Stimulated activated CD4-positive, alpha-beta T cell treated with anti-CD3 and anti-CD28 coated beads, Interleukin-1b, Interleukin-23, amount 100 ng/mL, for 24 hours (primary cell): ENCODE data around the gene TIGAR.

ENCODE experiments used
- DNase-seq, 4 experiments: peaks; one replicate each; pipeline ENCODE4 v3.0.0-alpha.2; 2020; ENCODE audit warnings: low read depth in 4 of 4, low spot score in 1 of 4

Gene TIGAR

DNA sequence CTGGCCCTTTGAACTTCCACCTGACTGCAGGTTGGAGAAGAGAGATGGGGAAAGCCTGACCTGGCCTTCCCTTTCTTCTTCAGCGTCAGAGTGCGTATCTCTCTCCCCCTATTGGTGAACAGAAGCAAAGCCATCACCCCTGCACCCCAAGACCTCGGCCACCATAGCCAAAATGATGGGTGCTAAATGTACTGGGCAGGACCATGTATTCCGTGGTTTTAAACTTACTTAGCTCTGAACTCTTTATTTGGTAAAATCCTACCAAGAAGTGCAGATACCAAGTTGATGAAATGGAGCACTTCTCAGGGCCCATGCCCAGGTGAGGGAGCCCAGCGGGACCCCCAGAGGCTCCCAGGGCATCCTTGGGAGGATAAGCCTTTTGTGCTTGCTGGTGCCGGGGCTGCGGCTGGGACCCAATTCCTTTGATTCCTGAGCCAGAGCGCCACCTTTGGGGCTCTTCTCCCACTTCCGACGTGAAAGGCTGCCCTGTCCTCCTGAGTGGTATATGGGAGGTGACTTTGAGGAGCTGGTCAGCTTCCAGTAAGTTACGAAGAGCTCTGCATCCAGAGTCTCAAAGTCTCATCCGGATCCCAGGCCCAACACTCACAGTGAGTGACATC lies 38.0 kb upstream of the TIGAR start:
- DNase-seq: no peak

DNA sequence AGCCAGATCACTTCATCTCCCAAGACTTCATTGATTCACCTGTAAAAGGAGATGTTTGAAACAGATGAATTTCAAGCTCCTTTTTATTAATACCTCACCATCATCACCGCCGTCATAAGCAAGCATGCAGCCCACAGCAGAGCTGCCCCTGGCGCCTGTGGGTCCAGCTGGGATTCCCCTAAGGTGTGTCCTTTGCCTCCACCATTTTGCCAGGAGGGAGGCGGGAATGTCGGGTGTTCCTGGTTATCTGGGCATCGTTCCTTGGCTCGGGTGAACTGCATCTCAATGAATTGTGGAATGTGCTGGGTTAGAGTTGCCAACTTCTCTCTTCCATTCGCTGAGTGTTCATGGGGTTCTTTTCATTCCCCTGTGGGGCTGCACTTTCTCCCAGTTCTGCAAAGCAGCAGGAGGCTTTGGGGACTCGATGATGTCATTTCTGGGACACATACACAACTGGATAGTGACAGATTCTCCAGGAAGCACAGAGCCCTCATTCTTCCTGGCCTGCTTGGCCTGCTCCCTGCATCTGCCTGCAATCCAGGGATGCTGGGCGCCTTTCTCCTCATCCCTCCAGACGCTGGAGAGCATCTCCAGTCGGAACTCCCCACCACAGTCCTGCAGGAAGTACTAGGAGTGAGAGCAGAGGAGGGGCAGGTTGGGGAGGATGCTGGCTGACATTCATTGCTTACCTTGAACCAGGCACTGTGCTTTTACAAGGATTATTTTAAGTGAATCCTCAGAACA lies 37.3 kb upstream of the TIGAR start:
- no peak for DNase-seq

DNA sequence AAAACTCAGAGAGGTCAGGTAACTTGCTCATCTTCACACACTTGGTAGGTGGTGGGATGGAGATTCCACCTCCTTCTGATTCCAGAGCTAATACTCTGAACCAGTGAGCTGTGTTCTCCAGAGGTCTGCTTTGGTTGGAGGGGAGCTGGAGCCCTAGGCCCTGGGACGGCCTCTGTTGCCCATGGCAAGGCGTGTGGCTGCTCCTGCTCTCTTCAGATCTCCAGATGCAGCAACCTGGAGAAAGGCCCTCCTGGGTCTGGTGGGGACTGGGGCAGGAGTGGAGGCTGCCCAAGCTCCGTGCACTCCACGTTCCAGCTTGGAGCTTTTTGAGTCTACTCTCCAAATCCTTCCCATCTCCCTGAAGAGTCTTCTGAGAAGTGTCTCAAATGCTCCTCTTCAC lies 36.7 kb upstream of the TIGAR start:
- no peak for DNase-seq

DNA sequence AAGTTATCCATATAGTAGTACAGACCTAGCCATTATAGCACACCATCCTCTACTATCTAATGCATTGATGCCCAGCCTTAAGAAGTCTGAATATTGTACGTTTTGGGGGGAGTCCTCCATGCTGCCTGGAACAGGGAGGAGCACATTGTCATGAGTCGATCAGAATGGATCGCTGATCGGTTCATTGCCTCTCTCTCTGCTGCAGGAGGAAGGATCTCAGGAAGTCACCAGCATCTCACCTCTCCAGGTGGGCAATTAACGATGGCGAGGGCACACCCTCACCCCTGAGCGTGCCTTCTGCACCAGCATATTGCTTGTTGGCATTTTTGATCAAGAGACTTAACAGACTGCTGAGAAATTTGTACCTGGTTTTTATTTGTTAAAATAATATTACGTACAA lies 35.9 kb upstream of the TIGAR start:
- DNase-seq: no peak

DNA sequence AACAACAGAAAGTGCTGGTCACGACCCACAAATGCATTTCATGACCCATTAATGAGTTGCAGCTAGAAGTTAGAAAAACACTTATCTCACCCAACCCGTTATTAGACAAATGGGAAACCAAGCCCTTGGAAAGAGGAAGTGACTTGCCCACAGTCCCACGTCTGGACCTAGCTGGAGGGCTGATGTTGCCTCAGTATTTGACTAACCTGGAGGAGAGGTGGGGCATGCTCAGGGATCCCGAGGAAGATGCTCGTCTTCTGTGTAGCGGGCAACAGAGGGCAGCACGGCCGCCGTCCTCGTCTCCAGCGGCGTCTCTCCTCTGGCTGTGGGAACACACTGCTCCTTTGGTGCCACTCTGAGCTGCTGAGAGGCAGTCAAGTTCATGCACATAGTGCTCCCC lies 34.8 kb upstream of the TIGAR start:
- DNase-seq: no peak

DNA sequence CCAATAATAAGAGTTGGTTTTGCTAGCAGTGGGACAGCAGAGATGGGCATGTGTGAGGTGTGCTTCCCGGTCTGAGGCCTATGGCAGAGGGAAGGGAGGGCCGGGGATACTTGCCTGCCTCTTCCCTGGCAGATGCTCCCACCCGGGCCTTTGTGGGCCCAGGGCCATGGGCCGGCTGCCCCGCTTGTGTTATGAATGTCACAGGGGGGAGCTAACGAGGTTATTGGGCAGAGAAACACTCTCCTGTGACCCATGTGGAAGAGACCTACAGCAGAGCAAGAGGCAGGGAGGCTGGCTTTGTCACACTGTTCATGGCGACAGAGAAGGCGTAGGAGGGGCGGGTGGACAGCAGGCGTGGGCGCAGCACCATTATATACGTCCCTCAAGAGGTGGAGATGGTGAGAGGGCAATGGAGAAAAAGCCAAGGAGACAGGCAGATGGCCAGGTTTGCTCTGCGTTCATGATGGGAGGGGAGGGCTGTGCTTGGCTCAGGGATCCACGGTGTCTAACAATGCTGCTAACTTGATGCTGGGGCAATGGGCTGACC lies 34.2 kb upstream of the TIGAR start:
- no peak for DNase-seq

DNA sequence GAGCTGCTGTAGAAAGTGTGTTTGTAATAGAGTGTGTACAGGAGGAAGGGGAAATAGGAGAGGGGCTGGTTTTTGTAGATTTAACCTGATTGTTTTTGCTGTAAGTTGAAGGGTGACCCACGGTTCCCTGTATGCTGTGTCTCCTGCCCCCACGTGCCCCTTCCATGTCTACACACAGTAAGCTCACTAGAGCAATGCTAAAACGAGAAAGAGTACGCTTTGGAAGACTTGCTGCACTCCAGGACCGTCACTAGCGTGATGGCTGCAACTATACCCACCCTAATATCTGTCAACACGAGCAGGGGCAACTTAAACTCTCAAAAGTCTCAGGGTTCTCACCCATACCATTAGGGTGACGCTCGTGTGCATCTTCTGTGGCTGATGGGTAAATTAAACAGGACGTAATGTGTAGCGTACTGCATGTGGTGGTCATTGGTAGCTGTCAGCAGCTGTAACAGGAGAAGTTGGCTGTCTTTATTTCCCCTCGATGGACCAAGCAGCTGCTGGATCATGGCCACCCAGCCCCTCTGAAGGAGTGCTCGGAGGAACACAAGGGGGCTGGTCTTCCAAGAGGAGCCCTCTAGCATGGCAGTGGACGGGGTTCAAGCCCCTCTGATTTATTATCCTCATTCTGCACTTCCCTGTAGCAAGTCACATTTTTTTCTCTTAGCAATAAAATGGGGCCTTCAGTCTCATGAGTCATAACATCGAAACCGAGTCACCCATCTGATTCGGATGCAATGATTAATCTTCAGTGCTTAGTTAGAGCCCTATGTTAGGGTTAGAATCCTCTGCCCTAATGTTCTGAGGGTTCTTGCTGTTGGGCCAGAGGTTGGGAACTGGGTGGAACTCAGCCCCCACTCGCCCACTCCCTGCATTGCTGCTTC lies 33.4 kb upstream of the TIGAR start:
- DNase-seq: no peak

DNA sequence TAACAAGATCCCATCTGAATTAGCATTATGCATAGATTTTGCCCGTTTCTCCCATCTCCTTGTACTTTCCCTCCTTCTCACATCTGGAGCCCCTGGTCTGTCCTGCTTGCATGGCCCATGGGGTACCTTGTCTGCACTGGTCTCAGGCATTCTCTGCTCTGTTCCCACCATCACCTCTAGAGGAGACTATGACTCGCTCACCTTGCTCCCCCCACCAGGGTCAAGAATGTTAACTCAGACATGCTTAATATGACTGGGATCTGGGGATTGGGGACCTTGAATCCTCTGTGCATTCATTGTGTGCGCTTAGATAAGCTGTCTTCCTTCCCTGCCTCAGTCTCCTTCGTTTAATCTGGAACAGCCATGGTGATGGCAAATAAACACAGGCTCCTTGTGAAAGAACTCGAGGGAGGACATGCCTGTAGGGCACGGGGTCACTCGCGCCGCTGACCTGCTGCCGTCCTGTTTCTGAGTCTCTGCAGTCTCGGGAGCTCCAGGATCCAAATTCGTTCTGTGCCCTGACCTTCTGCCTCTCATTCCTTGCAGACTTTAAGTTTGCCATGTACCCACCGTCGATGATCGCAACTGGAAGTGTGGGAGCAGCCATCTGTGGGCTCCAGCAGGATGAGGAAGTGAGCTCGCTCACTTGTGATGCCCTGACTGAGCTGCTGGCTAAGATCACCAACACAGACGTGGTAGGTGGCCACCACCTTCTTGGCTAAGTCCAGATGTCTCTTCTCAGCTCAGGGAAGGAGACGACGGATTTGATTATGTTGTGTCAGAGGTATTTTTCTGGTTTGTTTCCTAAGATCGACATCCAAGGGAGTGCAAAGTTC lies 32.5 kb upstream of the TIGAR start:
- DNase-seq: no peak

DNA sequence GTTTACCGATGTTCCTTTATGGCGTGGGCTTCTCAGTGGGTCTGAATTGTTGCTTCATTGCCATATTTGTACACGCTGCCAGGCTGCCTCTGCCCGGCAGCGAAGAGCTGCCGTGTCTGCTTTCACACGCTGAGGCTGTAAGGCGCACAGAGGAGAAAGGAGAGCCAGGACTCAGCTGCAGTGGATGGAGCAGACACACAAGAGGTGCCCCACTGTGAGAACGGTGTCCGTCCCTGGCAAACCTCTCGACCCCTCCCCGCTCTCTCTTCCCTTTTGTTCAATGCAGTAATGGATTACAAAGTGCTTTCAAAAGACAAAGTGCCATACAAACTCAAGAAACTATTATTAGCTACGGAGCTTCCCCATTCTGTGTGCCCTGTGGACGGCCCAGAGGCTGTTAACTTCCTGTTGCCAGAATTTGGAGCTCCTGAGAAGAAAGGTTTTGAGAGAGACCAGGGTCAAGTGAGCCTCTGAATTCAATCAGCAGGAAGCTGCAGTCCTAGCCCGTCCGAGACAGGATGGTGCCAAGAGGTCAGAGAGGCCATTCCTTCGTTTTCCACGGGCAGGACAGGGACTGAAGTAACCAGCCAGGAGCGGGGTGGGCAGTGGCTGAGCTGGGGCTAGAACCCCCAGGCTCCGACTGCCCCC lies 31.7 kb upstream of the TIGAR start:
- DNase-seq: no peak

DNA sequence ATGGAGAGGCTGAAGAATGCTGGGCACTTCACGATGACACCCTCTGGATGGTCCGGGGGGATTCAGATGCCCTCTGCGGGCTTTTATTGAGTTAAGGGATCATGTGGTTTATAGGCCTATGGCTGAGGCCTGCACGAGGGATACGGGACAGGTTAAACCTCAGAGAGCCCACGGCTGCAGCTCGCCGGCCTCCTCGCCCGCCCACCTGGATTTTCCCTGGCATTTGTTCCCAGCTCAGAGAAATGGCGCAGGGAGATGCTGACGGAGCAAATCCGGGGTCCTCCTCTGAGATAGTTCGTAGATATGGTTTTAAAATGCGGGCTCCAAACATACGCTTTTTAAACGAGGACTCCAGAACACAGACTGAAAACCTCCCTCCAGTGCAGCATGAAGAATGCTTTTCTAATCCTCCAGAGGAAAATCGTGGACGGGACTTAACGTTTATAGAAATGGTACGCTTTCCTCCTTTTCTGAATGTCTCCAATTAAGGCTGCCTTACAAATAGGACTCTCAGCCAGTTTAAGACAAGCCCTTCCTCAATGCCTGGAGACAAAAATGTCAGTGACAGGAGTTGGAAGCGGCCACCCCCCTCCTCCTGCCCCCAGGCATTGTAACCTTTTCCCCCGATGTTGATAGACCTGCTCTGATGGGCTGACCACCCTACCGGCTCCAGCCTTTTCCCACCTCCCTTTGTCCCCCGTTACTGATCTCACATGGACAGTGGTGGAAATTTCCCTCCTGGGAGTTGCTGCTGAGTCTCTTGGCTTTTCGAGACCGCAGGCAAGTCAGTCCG lies 30.8 kb upstream of the TIGAR start:
- DNase-seq: no peak

DNA sequence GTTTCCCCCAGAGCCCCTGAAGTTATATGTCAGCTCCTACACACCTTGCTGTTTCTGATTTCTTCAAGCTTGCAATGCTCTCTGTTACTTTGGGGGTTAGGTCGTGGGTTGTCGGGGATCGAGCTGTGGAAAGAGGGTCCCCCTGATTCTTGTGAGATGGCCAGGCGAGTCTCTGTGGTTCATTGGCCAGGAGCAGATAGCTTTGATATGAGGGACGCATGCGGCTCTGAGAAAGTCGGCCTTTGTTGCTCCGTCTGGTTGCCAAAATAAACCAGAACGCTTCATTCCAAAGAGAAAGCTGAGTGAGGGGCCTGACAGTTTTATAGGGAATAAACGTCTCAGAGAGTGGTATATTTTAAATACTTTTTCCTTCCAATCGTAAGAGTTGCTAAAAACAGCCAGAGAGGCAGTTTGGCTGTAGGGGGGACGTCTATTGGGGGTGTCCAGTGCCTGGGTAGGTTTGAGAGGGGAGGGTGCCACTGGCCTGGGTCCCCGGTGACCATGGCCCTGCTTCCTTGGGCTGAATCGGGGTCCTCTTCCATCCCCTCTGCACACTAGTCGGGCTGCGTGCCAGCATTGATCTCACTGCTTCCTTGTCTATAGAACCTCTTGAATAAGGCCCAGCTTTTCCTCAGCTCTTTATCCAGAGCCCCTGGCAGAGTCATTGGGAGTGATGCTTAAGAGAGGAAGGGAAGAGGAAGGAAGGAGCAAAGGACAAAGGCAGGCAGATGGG lies 28.5 kb upstream of the TIGAR start:
- DNase-seq: no peak

DNA sequence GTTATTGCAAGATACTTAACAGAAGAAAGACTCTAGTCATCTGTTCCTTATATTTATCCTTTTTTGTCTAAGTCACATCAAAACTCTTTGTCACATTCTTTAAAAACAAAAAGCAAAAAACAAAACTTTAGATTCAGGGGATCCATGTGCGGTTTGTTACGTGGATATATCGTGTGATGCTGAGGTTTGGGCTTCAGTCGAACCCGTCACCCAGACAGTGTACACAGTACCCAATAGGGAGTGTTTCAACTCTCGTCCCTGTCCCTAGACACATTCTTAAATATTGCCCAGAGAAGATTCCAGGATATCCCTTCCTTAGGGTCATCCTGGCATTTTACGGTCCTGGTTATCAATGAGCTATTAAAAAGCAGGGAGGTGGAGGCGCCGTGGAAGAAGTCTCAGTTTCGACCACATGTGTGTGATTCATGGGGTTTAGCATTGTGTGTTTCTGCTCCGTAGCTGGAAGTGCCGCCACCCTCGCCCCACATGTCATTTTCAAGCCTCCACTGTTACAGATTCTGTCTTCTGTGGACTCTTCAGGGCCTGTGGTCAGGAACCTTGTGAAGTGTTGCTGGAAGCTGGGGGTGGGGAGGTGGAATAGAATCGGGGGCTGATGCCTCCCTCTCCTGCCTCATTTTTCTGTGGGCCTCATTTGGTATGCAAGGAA lies 27.6 kb upstream of the TIGAR start:
- DNase-seq: peak in 1 of 4 experiments; percentile 38

DNA sequence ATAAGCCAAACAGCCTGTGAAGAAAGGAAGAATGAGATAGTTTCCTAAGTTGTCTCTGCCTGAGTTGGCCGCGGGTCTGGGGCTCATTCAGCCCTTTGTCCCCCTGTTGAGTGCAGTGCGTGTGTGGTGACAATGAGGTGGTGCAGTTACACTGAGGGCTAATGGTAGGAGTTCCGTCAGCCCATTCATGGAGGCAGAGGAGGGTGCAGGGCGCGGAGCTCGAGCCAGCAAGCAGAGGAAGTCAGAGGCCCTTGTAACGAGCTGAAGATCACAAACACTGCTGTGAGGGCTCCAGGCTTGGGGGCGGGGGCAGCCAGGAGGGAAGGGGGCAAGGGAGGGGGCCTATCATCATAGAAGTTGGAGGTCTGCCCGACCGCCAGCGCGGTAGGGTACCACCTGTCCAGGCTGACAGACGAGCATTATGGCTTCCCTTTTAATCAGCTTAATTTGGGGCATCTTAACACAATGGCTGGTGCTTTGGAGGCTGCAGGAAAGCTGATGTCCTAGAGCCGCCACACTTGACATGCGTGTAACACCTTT lies 27.0 kb upstream of the TIGAR start:
- no peak for DNase-seq

DNA sequence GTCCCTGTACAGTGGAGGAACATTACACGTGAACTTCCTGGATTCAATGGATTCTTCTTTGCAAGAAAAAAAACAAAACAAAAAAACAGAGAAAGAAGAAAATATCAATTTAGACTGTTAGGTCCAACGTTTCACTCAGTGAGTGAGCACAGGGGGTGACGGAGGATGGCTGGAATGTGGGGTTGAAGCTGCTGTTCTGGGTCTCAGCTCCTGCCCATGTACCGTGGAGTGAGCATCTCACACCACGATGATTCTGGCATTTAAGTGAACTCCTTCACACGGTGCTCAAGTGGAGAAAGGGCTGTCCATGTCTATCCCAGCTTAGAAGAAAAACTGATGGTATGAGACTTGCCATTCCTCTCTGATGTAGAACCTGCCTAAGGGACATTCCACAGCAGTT lies 24.3 kb upstream of the TIGAR start:
- DNase-seq: no peak

DNA sequence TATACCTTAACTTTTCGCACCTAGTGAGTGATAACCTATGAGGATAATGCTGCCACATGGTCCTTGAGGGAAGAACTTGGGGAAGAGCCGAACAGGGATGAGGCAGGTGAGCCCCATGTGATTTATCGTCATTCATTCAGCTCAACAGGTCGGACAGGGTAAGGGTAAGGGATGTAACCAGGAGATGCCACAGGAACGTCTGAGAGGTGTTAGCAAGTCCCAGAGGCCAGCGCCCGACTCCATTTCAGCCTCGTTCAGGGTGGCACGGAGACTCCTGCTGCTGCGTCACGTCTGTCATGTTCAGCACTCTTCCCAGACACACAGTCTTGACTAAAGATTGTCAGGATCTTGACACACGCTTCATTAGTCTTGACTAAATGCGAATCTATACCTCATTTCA lies 23.4 kb upstream of the TIGAR start:
- DNase-seq: no peak

DNA sequence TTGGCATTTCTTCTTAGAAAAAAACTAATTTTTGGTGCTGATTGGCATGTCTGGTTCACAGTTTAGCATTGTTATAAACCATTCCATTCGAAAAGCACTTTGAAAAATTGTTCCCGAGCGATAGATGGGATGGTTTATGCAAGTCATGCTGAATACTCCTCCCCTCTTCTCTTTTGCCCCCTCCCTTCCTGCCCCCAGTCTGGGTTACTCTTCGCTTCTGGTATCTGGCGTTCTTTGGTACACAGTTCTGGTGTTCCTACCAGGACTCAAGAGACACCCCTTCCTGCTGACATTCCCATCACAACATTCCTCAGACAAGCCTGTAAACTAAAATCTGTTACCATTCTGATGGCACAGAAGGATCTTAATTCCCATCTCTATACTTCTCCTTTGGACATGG lies 20.1 kb upstream of the TIGAR start:
- DNase-seq: no peak

DNA sequence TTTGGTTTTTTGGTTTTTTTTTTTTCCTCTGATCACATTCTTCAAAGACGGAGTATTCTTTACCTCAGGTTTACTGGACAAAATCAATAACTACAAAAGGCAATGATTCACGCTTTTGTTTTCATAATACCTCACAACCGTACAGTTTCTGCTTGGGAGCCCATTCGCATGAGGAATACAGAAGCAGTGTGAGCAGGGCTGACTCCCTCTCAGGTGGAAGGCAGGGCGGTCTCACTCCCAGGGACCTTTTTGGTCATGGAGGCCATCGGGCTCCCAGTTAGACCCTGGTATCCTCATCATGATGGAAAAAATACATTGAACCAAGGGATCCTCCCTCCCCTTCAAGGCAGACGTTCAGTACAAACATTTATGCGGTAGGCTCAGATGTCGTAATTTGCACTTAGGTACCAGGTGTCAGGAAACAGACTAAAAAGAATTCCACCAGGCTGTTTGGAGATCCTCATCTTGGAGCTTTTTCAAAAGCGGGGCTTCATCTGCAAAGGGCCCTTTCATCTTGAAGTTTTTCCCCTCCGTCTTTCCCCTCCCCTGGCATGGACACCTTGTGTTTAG lies 19.0 kb upstream of the TIGAR start:
- no peak for DNase-seq

DNA sequence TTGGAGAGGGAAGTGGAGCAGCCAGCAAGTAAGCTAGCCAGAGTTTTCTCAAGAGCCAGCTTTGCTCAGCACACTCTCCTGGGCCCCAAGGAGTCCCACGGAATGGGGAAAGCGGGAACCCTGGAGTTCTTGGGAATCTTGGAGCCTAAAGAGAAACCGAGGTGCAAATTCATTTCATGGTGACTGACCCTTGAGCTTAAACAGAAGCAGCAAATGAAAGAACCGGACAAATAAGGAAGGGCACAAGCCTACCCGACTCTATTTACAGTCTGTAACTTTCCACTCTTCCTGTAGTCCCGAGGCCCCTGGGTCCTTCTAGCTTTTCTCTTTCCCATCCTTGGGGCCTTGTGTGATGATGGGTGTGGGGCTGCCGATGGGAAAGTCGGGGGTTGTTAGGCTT lies 18.1 kb upstream of the TIGAR start:
- DNase-seq: no peak
